Testis (tissue), 3 donors: ENCODE results near the gene ST7. TPM values are rescaled to one million over a fixed set of nuclear protein-coding genes. Genes with fewer than 3 reads are reported as not detected.
A peak's percentile ranks its signal among the peaks of the same experiment; 100 is the strongest.

Experiments used
- DNase-seq: peaks from one replicate; pipeline ENCODE4 v3.0.0-alpha.2; 2019
- H3K27ac ChIP-seq, 2 donors: fragments of 200-600 bp; sonication (generic); one replicate each; pipeline ENCODE4 v1.5.1; 2019
- H3K27me3 ChIP-seq: fragments of 200-600 bp; sonication (generic); one replicate; pipeline ENCODE4 v1.5.1; 2019
- H3K36me3 ChIP-seq: fragments of 200-600 bp; sonication (generic); one replicate; pipeline ENCODE4 v1.5.1; 2017; ENCODE audit warnings: low read depth; ENCODE audit errors: missing control alignments
- H3K4me1 ChIP-seq: fragments of 200-600 bp; sonication (generic); one replicate; pipeline ENCODE4 v1.5.1; 2019
- H3K4me3 ChIP-seq, 2 donors: fragments of 200-600 bp; sonication (generic); one replicate each; pipeline ENCODE4 v1.5.1; 2017 to 2019
- H3K9me3 ChIP-seq: fragments of 200-600 bp; sonication (generic); one replicate; pipeline ENCODE4 v1.5.1; 2017
- CTCF ChIP-seq, 3 experiments: fragments of 450-650 bp in 2 of 3; fragments of 200-600 bp in 1 of 3; sonication (generic) in 1 of 3; IDR thresholded peaks; one replicate each; pipeline ENCODE4 v1.5.1; 2016 to 2019; ENCODE audit warnings: antibody characterized with exemption in 3 of 3, mild to moderate bottlenecking in 2 of 3, moderate library complexity in 1 of 3
- POLR2A ChIP-seq: fragments of 450-650 bp; IDR thresholded peaks from one replicate; pipeline ENCODE4 v1.6.1; 2017; ENCODE audit warnings: antibody characterized with exemption, mild to moderate bottlenecking, moderate library complexity
- WGBS, 2 donors: methylation state at CpG; one replicate each; pipeline ENCODE4 v1.1.5; 2018; 5-methylcytosine and 5-hydroxymethylcytosine counted together
- intact Hi-C: fragments of 100-400 bp; cut with DNase I; formaldehyde crosslinking; loops from one replicate; pipeline ENCODE4 v1.15.1; 2023; ENCODE audit warnings: low total_unique reads
- microRNA-seq, 2 donors: library from miRNA; unstranded; fragments of <30 nt; microRNA quantifications; one replicate each; pipeline ENCODE4, GENCODE V29; 2016; ENCODE audit warnings: borderline number of aligned reads in 2 of 2, borderline replicate concordance in 1 of 2
- polyA plus RNA-seq: library from polyadenylated mRNA; stranded (reverse); fragments of 350-450 nt; fragmentation: Illumina TruSeq; extraction: RNeasy Lipid Tissue Mini Kit (QIAGEN cat#74804); gene quantifications from one replicate; pipeline ENCODE4 v1.2.3, GENCODE V29; 2014; ENCODE audit warnings: low read depth, low replicate concordance; ENCODE audit not compliant: insufficient read depth
- small RNA-seq, 2 donors: library from RNA; depleted of rRNA; stranded (forward); fragments of <200 nt; gene quantifications; one replicate each; pipeline ENCODE3, GENCODE V24; 2016
- total RNA-seq, 2 donors: library from RNA; depleted of rRNA; stranded (reverse); fragments of >200 nt; gene quantifications; one replicate each; pipeline ENCODE4 v1.2.3, GENCODE V29; 2016

Gene ST7
- total and polyA plus RNA-seq, 3 donors from 2014 or later = 15.9 to 25.3 (median 23.2) TPM

GRCh38 chr7:117274951-117275350 is 321.6 kb downstream of the ST7 start:
- 61 to 77% methylated on average over 4 of the region's 4 CpGs for WGBS, 2 donors
- no peaks in the 10 kb centered on the region for H3K4me1 ChIP-seq
- no peak overlapping the region for H3K27ac ChIP-seq
- H3K36me3 ChIP-seq = no peaks in the 10 kb centered on the region
- H3K4me3 ChIP-seq = no peak overlapping the region
- no peaks in the 10 kb centered on the region for H3K27me3 ChIP-seq
- no peak for DNase-seq
- TF ChIP-seq CTCF (IDR thresholded peaks at IDR 0.05) (no peak), POLR2A (no peak)
- H3K9me3 ChIP-seq = no peaks in the 10 kb centered on the region
- intact Hi-C loops = no loop called here

- DNase-seq = no peak
- no peak overlapping the region for H3K27ac ChIP-seq
- H3K4me3 ChIP-seq = no peak overlapping the region
- no peaks in the 10 kb centered on the region for H3K4me1 ChIP-seq
- TF ChIP-seq POLR2A (no peak), CTCF (IDR thresholded peaks at IDR 0.05) (no peak)
- H3K27me3 ChIP-seq = no peaks in the 10 kb centered on the region
- no peaks in the 10 kb centered on the region for H3K9me3 ChIP-seq
- no peaks in the 10 kb centered on the region for H3K36me3 ChIP-seq
- intact Hi-C loops = no loop called here
- 83 to 88% methylated on average over 3 of the region's 3 CpGs for WGBS, 2 donors
These were observed 324.3 kb downstream of the ST7 start for GRCh38 chr7:117277576-117277975.

- WGBS, 2 donors = 91 to 95% methylated on average over 8 to 10 of the region's 10 CpGs
- no peaks in the 10 kb centered on the region for H3K27me3 ChIP-seq
- no peaks in the 10 kb centered on the region for H3K9me3 ChIP-seq
- TF ChIP-seq CTCF (IDR thresholded peaks at IDR 0.05) = no peak
- TF ChIP-seq POLR2A = no peak
- H3K4me1 ChIP-seq = no peaks in the 10 kb centered on the region
- peak; percentile 15 for DNase-seq
- H3K4me3 ChIP-seq = no peak overlapping the region
- intact Hi-C loops = no loop called here
- H3K27ac ChIP-seq = no peak overlapping the region
- no peaks in the 10 kb centered on the region for H3K36me3 ChIP-seq
These were observed 324.7 kb downstream of the ST7 start for GRCh38 chr7:117278040-117278439.

- no peak for DNase-seq
- Histone ChIP-seq H3K27me3 (no peaks in the 10 kb centered on the region), H3K4me1 (no peaks in the 10 kb centered on the region), H3K9me3 (no peaks in the 10 kb centered on the region), H3K27ac (no peak overlapping the region), H3K4me3 (no peak overlapping the region), H3K36me3 (no peaks in the 10 kb centered on the region)
- 91% methylated on average over 2 of the region's 2 CpGs for WGBS, 2 donors
- TF ChIP-seq POLR2A = no peak
- TF ChIP-seq CTCF (IDR thresholded peaks at IDR 0.05) = no peak
- intact Hi-C loops = no loop called here
These were observed 325.9 kb downstream of the ST7 start for GRCh38 chr7:117279203-117279602.

Small RNA genes lying within 50 kb of the gene (microRNA-seq; reads per million reads assigned to microRNA genes)
- 0 to 0.69 reads per million in 2 donors for gene MIR6132

Small RNA genes lying within 50 kb of the gene (small RNA-seq; reads per million reads assigned to genes)
- gene AC002542.1 (0 reads per million in 2 donors), gene MTCYBP6 (0 reads per million in 2 donors), gene RF00019 (0 reads per million in 2 donors), gene RF02179 (0 reads per million in 2 donors), gene RF02180 (0 reads per million in 2 donors), gene RF02181 (0 reads per million in 2 donors), gene RF02183 (0 reads per million in 2 donors), gene RF02184 (0 reads per million in 2 donors), gene RF02185 (0 reads per million in 2 donors), gene RF02188 (0 reads per million in 2 donors), gene RNA5SP239 (0 reads per million in 2 donors)

Other genes starting within 250 kb of the ST7 start
- 10 to 100 TPM; 57.9 to 69.4 TPM for gene CAPZA2, start 90.9 kb upstream of the ST7 start, total RNA-seq
- gene CAPZA2, start 90.9 kb upstream of the ST7 start, polyA plus RNA-seq = 69.4 TPM